GM12872 (cell line): ENCODE measurements around the gene CHMP1A.

Experiments
- CTCF ChIP-seq: IDR thresholded peaks from 3 replicates; pipeline ENCODE4 v1.5.1; 2011; ENCODE audit warnings: low read depth, mild to moderate bottlenecking, low read length, moderate library complexity; ENCODE audit not compliant: insufficient read depth

CHMP1A gene

GRCh38 chr16:89687092-89687940 is 29.8 kb upstream of the CHMP1A start:
- no peak for TF ChIP-seq CTCF

GRCh38 chr16:89686520-89687091 is 29.1 kb upstream of the CHMP1A start, which contains the start of gene CDK10:
Gene CDK10, plus strand, starts transcription at chr16:89686689. Its CDS starts 22 bp downstream, at chr16:89686711.
- TF ChIP-seq CTCF: no peak

GRCh38 chr16:89685916-89686315 is 28.4 kb upstream of the CHMP1A start:
- no peak for TF ChIP-seq CTCF

GRCh38 chr16:89678258-89678657 is 20.8 kb upstream of the CHMP1A start:
- no peak for TF ChIP-seq CTCF

- TF ChIP-seq CTCF: no peak
Measured at GRCh38 chr16:89672177-89672941, 14.9 kb upstream of the CHMP1A start.

GRCh38 chr16:89670496-89671431 is 13.3 kb upstream of the CHMP1A start:
- TF ChIP-seq CTCF: no peak
